PC-9 (cell line): ENCODE measurements around the gene FGF14. TPM values are rescaled to one million over a fixed set of nuclear protein-coding genes. Genes with fewer than 3 reads are reported as not detected.

ENCODE experiments used
- BruUV-seq: library from RNA; stranded (reverse); fragments of 400-500 nt; replicated peaks from 2 replicates; lab custom pipeline; 2021; lab: Mats Ljungman, UMichigan
- CTCF ChIA-PET: fragments of 300-600 bp; sonication (Branson Sonifier 250); formaldehyde crosslinking; loops from one replicate; lab custom pipeline; 2022; ENCODE audit warnings: antibody characterized with exemption; lab: Charles Lee
- POLR2A ChIA-PET: fragments of 300-600 bp; sonication (Branson Sonifier 250); formaldehyde crosslinking; loops from one replicate; lab custom pipeline; 2022; ENCODE audit warnings: antibody characterized with exemption; ENCODE audit not compliant: unreplicated experiment; lab: Charles Lee
- DNase-seq, 2 experiments: peaks; one replicate each; pipeline versions ENCODE4 v3.0.0 to v3.0.0-alpha.2; 2015 to 2022; ENCODE audit warnings: mixed read lengths in 1 of 2
- H2AFZ ChIP-seq: fragments of 200-600 bp; sonication (generic); 2 replicates; pipeline ENCODE4 v1.8.1; 2017; ENCODE audit warnings: antibody characterized with exemption
- H3F3A ChIP-seq: fragments of 200-600 bp; sonication (generic); 2 replicates; pipeline ENCODE4 v1.8.1; 2017; ENCODE audit warnings: antibody characterized with exemption, mild to moderate bottlenecking, low read depth; ENCODE audit not compliant: insufficient read depth
- H3K27ac ChIP-seq: fragments of 200-600 bp; sonication (generic); 2 replicates; pipeline ENCODE4 v1.6.1; 2016; ENCODE audit warnings: mixed run types
- H3K27me3 ChIP-seq: fragments of 200-600 bp; sonication (generic); 2 replicates; pipeline ENCODE4 v1.6.1; 2016; ENCODE audit warnings: low read depth, mixed run types; ENCODE audit not compliant: insufficient read depth
- H3K36me3 ChIP-seq: fragments of 200-600 bp; sonication (generic); 2 replicates; pipeline ENCODE4 v1.6.1; 2016; ENCODE audit warnings: low read depth, mixed run types
- H3K4me1 ChIP-seq: fragments of 200-600 bp; sonication (generic); replicated peaks from 2 replicates; pipeline ENCODE4 v1.6.1; 2016; ENCODE audit warnings: mixed run types; ENCODE audit not compliant: insufficient read depth
- H3K4me2 ChIP-seq: fragments of 200-600 bp; sonication (generic); 2 replicates; pipeline ENCODE4 v1.6.1; 2017; ENCODE audit warnings: mixed run types
- H3K4me3 ChIP-seq: fragments of 200-600 bp; sonication (generic); 2 replicates; pipeline ENCODE4 v1.6.1; 2016; ENCODE audit warnings: mixed run types
- H3K79me2 ChIP-seq: fragments of 200-600 bp; sonication (generic); 2 replicates; pipeline ENCODE4 v1.6.1; 2017; ENCODE audit warnings: low read depth, mixed run types
- H3K9me2 ChIP-seq: fragments of 200-600 bp; sonication (generic); 2 replicates; pipeline ENCODE4 v1.8.1; 2017; ENCODE audit warnings: mild to moderate bottlenecking; ENCODE audit not compliant: insufficient read depth
- H3K9me3 ChIP-seq: fragments of 200-600 bp; sonication (generic); 2 replicates; pipeline ENCODE4 v1.8.1; 2016; ENCODE audit warnings: low read depth; ENCODE audit not compliant: insufficient read depth
- H4K20me1 ChIP-seq: fragments of 200-600 bp; sonication (generic); 2 replicates; pipeline ENCODE4 v1.8.1; 2017; ENCODE audit not compliant: insufficient read depth
- CTCF ChIP-seq: fragments of 200-600 bp; sonication (generic); conservative IDR thresholded peaks from 2 replicates; pipeline ENCODE4 v1.6.1; 2017; ENCODE audit warnings: mixed run types, antibody characterized with exemption, mild to moderate bottlenecking, moderate library complexity
- EZH2 ChIP-seq: fragments of 200-600 bp; sonication (generic); IDR thresholded peaks from 2 replicates; pipeline ENCODE4 v1.8.0; 2017; ENCODE audit warnings: antibody characterized with exemption, low read depth
- intact Hi-C: fragments of 100-400 bp; cut with micrococcal nuclease; formaldehyde crosslinking; loops from one replicate; pipeline ENCODE4 v1.10.0; 2022; ENCODE audit not compliant: unreplicated experiment
- total RNA-seq: library from RNA; stranded (reverse); gene quantifications from 2 replicates; pipeline ENCODE4 v1.2.3, GENCODE V29; 2021

FGF14 gene
- total RNA-seq, 1 experiment from 2014 or later: not detected

GRCh38 chr13:101972191-101972590, 429.7 kb downstream of the FGF14 start:
- Histone ChIP-seq H4K20me1 (no peaks in the 10 kb centered on the region; the same call in 1 of the 2 replicates), H3K36me3 (no peaks in the 10 kb centered on the region), H3K4me3 (no peak overlapping the region), H3K9me3 (0 out of 2 replicates have a peak, but pooled peaks cover 2% of the 10 kb centered on the region), H3K4me1 (no peaks in the 10 kb centered on the region), H3K27ac (no peak overlapping the region), H3K27me3 (peaks cover 27% of the 10 kb centered on the region), H3F3A (no peaks in the 10 kb centered on the region), H3K9me2 (no peaks in the 10 kb centered on the region), H3K4me2 (no peak overlapping the region), H2AFZ (no peak overlapping the region), H3K79me2 (no peaks in the 10 kb centered on the region)
- DNase-seq: peak in 1 of 2 experiments; percentile 32
- CTCF ChIA-PET: no interaction called here
- no peak for TF ChIP-seq CTCF
- no peak for TF ChIP-seq EZH2
- intact Hi-C loops: no loop called here
- no TSS peak for BruUV-seq
- POLR2A ChIA-PET: no interaction called here

GRCh38 chr13:101970341-101970740, 431.5 kb downstream of the FGF14 start:
- no peaks in the 10 kb centered on the region; the same call in 1 of the 2 replicates for H4K20me1 ChIP-seq
- DNase-seq: no peak
- no peak overlapping the region for H2AFZ ChIP-seq
- H3K9me3 ChIP-seq: no peaks in the 10 kb centered on the region
- H3K4me1 ChIP-seq: no peaks in the 10 kb centered on the region
- H3K27me3 ChIP-seq: peaks cover 37% of the 10 kb centered on the region
- H3K36me3 ChIP-seq: no peaks in the 10 kb centered on the region
- H3K79me2 ChIP-seq: no peaks in the 10 kb centered on the region
- intact Hi-C loops: no loop called here
- H3K4me3 ChIP-seq: no peak overlapping the region
- no peak for TF ChIP-seq CTCF
- no peak for TF ChIP-seq EZH2
- CTCF ChIA-PET: no interaction called here
- POLR2A ChIA-PET: no interaction called here
- BruUV-seq: no TSS peak
- no peaks in the 10 kb centered on the region for H3K9me2 ChIP-seq
- no peaks in the 10 kb centered on the region for H3F3A ChIP-seq
- H3K4me2 ChIP-seq: no peak overlapping the region
- no peak overlapping the region for H3K27ac ChIP-seq

GRCh38 chr13:101967781-101968180, 434.1 kb downstream of the FGF14 start:
- H3K4me1 ChIP-seq: no peaks in the 10 kb centered on the region
- H3K9me2 ChIP-seq: no peaks in the 10 kb centered on the region
- intact Hi-C loops: no loop called here
- peak in 1 of 2 experiments; percentile 29 for DNase-seq
- H3K27ac ChIP-seq: no peak overlapping the region
- no peaks in the 10 kb centered on the region; the same call in 1 of the 2 replicates for H4K20me1 ChIP-seq
- H3K36me3 ChIP-seq: no peaks in the 10 kb centered on the region
- no peaks in the 10 kb centered on the region for H3F3A ChIP-seq
- TF ChIP-seq CTCF: no peak
- TF ChIP-seq EZH2: no peak
- H3K4me3 ChIP-seq: no peak overlapping the region
- no peaks in the 10 kb centered on the region for H3K9me3 ChIP-seq
- H3K4me2 ChIP-seq: no peak overlapping the region
- ChIA-PET CTCF (no interaction called here), POLR2A (no interaction called here)
- no peaks in the 10 kb centered on the region for H3K79me2 ChIP-seq
- peaks cover 32% of the 10 kb centered on the region for H3K27me3 ChIP-seq
- BruUV-seq: no TSS peak
- H2AFZ ChIP-seq: no peak overlapping the region
